AG04450 (cell line): ENCODE results near the gene CENPH. TPM values are rescaled to one million over a fixed set of nuclear protein-coding genes. Genes with fewer than 3 reads are reported as not detected.
"Not testable (repeated sequence)": the region's sequence is repeated elsewhere in the genome, so short reads cannot be mapped to it uniquely, and the experiment has no call there.

ENCODE experiments used
- CTCF ChIA-PET: fragments of 300-600, 350-600 bp; formaldehyde crosslinking; extraction: SDS; loops from one replicate; lab custom pipeline; 2022; ENCODE audit warnings: antibody characterized with exemption, inconsistent platforms; lab: Charles Lee
- POLR2A ChIA-PET: fragments of 350-600 bp; formaldehyde crosslinking; extraction: SDS; loops from one replicate; lab custom pipeline; 2021; ENCODE audit warnings: antibody characterized with exemption, inconsistent platforms; lab: Yijun Ruan, JAX
- DNase-seq: peaks from one replicate; pipeline ENCODE4 v3.0.0-alpha.2; 2011; ENCODE audit warnings: low read depth, low spot score
- H3K27ac ChIP-seq: one replicate; pipeline ENCODE4 v1.5.1; 2012; ENCODE audit warnings: low read depth, low read length, control low read depth
- H3K27me3 ChIP-seq: one replicate; pipeline ENCODE4 v1.6.0; 2012; ENCODE audit warnings: low read length; ENCODE audit not compliant: control insufficient read depth, insufficient read depth
- H3K4me3 ChIP-seq: 2 replicates; pipeline ENCODE4 v1.5.1; 2011; ENCODE audit warnings: mild to moderate bottlenecking, low read depth, low read length, control low read depth
- H3K9me3 ChIP-seq: 2 replicates; pipeline ENCODE4 v1.5.1; 2012; ENCODE audit warnings: low read length; ENCODE audit not compliant: control insufficient read depth, insufficient read depth
- polyA plus RNA-seq: library from polyadenylated mRNA; depleted of rRNA; stranded (reverse); fragments of >200 nt; gene quantifications from 2 replicates; pipeline ENCODE4 v1.2.3, GENCODE V29; 2011
- TF ChIP-seq, protein P1 (sequence below): IDR thresholded peaks from 2 replicates; pipeline ENCODE4 v1.5.1; 2011; ENCODE audit warnings: low read depth, low read length, control low read depth, inconsistent platforms

Gene CENPH
- polyA plus RNA-seq, 1 experiment: 5.9 TPM

DNA sequence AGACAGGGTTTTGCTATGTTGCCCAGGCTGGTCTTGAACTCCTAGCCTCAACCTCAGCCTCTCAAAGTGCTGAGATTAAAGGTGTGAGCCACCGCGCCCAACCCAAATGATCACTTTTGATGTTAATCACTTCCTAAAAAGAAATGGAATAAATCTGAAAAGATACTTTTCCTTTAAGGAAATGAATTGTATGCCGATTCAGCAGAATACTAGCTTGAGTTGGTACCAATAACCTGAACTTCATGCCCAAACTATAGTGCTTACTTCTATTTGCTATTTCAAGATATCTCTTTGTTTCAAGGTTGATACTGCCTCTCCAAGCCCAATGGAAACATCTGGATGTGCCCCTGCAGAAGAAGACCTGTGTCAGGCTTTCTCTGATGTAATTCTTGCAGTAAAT, 18.4 kb upstream of the CENPH start:
- Histone ChIP-seq H3K27ac (no peak overlapping the region), H3K4me3 (no peak overlapping the region), H3K9me3 (no peaks in the 10 kb centered on the region; the same call in 1 of the 2 replicates), H3K27me3 (no peaks in the 10 kb centered on the region)
- no peak for DNase-seq
- TF ChIP-seq, protein P1, sequence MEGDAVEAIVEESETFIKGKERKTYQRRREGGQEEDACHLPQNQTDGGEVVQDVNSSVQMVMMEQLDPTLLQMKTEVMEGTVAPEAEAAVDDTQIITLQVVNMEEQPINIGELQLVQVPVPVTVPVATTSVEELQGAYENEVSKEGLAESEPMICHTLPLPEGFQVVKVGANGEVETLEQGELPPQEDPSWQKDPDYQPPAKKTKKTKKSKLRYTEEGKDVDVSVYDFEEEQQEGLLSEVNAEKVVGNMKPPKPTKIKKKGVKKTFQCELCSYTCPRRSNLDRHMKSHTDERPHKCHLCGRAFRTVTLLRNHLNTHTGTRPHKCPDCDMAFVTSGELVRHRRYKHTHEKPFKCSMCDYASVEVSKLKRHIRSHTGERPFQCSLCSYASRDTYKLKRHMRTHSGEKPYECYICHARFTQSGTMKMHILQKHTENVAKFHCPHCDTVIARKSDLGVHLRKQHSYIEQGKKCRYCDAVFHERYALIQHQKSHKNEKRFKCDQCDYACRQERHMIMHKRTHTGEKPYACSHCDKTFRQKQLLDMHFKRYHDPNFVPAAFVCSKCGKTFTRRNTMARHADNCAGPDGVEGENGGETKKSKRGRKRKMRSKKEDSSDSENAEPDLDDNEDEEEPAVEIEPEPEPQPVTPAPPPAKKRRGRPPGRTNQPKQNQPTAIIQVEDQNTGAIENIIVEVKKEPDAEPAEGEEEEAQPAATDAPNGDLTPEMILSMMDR: no peak
- POLR2A ChIA-PET: no interaction called here
- CTCF ChIA-PET: interaction anchor here (0.9 kb wide), 1 partner anchor 78 kb away, joined by 5 read pairs; no protein-coding TSS in a partner anchor

DNA sequence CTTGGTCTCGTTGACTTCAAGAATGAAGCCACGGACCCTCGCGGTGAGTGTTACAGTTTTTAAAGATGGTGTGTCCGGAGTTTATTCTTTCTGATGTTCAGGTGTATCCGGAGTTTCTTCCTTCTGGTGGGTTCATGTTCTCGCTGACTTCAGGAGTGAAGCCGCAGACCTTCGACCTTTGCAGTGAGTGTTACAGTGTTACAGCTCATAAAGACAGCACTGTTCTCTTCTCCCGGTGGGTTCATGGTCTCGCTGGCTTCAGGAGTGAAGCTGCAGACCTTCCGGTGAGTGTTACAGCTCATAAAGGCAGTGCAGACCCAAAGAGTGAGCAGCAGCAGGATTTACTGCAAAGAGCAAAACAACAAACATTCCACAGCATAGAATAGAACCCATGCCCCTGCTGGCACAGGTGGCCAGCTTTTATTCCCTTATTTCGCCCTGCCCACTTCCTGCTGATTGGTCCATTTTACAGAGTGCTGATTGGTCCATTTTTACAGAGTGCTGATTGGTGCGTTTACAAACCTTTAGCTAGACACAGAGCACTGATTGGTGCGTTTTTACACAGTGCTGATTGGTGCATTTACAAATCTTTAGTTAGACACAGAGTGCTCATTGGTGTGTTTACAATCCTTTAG, 7.6 kb upstream of the CENPH start:
- H3K4me3 ChIP-seq, CTCF ChIA-PET, H3K27ac ChIP-seq, POLR2A ChIA-PET, DNase-seq, H3K27me3 ChIP-seq, H3K9me3 ChIP-seq: not testable (repeated sequence)

DNA sequence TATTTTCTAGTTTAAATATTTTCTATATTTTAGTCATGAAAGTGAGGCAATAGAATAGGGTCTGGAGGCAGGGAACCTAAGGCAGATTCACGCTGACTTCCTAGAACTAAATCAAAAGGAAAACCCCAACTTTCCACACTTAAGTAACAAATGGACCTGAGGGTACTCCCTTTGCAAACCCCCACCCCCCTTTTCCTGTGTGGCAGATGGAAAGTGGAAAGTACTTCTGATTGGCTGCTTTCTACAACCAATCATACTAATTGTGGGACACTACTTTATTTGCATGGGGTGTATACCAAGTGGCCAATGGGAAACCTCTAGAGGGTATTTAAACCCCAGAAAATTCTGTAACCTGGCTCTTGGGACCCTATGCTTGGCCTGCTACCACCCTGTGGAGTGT, 4.8 kb upstream of the CENPH start:
- CTCF ChIA-PET: interaction anchor here (0.7 kb wide), 1 partner anchor 7 kb away, joined by 6 read pairs; no protein-coding TSS in a partner anchor

DNA sequence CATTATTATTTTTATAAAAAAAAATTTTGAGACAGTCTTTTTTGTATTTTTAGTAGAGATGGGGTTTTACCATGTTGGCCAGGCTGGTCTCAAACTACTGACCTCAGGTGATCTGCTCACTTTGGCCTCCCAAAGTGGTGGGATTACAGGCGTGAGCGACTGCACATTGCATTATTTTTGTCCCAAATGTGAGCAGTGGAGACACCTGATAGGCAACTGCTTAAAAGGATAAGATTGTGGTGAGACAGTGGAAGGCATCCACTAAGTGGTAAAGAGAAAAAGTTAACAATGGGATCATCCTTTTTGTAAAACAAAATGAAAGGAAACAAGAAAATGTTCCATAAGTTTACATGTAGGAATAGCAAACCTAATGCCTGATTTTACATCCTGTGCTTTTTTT, 2.0 kb upstream of the CENPH start:
- Histone ChIP-seq H3K27ac (no peak overlapping the region), H3K27me3 (no peaks in the 10 kb centered on the region), H3K4me3 (no peak overlapping the region), H3K9me3 (no peaks in the 10 kb centered on the region)
- TF ChIP-seq, protein P1: no peak
- POLR2A ChIA-PET: no interaction called here
- no peak for DNase-seq
- CTCF ChIA-PET: no interaction called here

More for the DNA sequence above, 4.8 kb upstream of the CENPH start:
- POLR2A ChIA-PET: no interaction called here
- Histone ChIP-seq H3K27ac (no peak overlapping the region), H3K4me3 (no peak overlapping the region), H3K27me3 (no peaks in the 10 kb centered on the region), H3K9me3 (no peaks in the 10 kb centered on the region; the same call in 1 of the 2 replicates)
- DNase-seq: no peak
- TF ChIP-seq, protein P1: no peak

DNA sequence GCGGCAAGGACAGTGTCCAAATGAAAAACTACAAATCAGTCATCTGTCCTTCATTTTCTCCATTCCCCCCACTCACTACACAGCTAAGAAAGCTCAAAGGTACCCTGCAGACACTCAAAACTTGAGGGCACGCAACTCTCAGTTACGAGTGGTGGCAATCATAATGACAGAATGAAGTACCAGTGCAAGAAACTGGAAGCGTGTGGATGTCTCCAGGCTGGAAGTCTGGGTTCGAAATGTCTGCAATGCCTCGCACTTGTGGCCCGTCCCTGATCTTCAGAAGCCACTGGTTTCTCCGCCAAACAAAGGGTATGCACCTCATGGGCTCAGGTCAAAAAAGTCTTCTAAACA, 597 bp upstream of the CENPH start:
- TF ChIP-seq, protein P1: no peak
- peak overlapping the region; percentile 96 for H3K4me3 ChIP-seq
- no peaks in the 10 kb centered on the region for H3K27me3 ChIP-seq
- DNase-seq: no peak
- no peaks in the 10 kb centered on the region for H3K9me3 ChIP-seq
- ChIA-PET POLR2A (interaction anchor here (1.0 to 1.1 kb wide), 2 partner anchors 47 to 82 kb away, joined by 3 read pairs; no protein-coding TSS in a partner anchor), CTCF (interaction anchor here (0.6 to 2.0 kb wide), 2 partner anchors 74 to 95 kb away, joined by 4 to 10 read pairs; partner anchors contain the start of gene SLC30A5)
- peak overlapping the region; percentile 84 for H3K27ac ChIP-seq
